ENCODE results near the gene XRCC1.
A peak's percentile ranks its signal among the peaks of the same experiment; 100 is the strongest.

XRCC1 gene

DNA sequence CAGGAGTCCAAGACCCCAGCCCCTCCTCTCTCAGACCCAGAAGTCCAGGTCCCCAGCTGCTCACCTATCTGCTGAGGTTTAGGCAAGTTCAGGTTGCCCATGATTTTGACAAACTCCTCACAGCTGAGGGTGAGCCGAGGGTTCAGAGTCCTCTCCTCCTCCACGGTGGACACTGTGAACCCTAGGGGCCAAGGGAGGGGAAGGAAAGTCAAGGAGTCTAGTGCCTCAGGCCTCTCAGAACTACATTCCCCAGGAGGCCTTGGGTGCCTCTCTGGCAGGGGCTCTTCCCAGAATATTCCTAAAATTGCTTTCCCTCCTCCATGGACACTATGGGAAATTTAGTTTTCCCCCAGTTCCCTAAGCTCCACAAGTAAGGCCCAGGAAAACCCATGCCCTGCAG is 67.4 kb downstream of the XRCC1 start:
- TF ChIP-seq, protein P1, sequence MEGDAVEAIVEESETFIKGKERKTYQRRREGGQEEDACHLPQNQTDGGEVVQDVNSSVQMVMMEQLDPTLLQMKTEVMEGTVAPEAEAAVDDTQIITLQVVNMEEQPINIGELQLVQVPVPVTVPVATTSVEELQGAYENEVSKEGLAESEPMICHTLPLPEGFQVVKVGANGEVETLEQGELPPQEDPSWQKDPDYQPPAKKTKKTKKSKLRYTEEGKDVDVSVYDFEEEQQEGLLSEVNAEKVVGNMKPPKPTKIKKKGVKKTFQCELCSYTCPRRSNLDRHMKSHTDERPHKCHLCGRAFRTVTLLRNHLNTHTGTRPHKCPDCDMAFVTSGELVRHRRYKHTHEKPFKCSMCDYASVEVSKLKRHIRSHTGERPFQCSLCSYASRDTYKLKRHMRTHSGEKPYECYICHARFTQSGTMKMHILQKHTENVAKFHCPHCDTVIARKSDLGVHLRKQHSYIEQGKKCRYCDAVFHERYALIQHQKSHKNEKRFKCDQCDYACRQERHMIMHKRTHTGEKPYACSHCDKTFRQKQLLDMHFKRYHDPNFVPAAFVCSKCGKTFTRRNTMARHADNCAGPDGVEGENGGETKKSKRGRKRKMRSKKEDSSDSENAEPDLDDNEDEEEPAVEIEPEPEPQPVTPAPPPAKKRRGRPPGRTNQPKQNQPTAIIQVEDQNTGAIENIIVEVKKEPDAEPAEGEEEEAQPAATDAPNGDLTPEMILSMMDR (IDR thresholded peaks at IDR 0.05; ENCODE audit: low read depth, low read length) = no peak

DNA sequence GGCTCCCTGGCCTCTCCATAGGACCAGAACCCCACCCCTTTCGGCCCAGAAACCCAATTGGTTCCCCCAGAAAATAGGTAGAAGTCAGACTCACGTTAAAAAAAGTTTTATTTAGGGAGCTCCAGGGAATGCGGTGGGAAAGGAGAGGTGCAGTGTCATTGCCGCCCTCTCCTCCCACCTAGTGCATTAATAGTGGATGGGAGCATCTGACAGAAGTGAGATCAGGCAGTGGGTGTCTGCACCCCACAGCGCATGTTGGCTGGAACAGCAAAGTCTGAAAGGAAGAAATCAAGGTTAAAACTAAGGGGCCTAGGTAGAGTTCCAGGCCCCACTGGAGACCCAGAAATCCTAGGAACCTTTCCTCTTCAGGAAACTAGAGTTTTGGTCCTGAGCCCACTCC is 68.7 kb downstream of the XRCC1 start:
- TF ChIP-seq, protein P1 (IDR thresholded peaks at IDR 0.05; ENCODE audit: low read depth, low read length) = no peak
- no peak for DNase-seq (ENCODE audit: extremely low read depth, low read depth)

More for the DNA sequence above, 67.4 kb downstream of the XRCC1 start:
- DNase-seq (ENCODE audit: extremely low read depth, low read depth) = no peak

DNA sequence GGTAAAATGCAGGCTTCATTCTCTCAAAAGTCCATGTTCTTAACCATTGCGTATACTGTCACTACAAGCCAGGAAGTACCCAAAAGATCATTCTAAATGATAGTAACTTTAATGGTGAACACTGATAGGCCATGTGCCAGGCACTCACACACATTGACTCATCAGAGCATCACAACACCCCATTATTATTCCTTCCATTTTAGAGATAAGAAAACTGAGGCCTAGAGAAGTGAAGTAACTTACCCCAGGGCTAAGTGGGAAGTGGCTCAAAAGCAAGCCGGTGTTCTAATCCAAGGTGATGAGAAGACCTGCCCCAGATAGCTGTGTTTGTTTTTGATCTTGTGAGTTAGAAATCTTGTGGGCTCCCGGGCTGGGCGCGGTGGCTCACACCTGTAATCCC is 69.4 kb downstream of the XRCC1 start:
- TF ChIP-seq, protein P1 (IDR thresholded peaks at IDR 0.05; ENCODE audit: low read depth, low read length) = no peak
- DNase-seq (ENCODE audit: extremely low read depth, low read depth) = no peak

DNA sequence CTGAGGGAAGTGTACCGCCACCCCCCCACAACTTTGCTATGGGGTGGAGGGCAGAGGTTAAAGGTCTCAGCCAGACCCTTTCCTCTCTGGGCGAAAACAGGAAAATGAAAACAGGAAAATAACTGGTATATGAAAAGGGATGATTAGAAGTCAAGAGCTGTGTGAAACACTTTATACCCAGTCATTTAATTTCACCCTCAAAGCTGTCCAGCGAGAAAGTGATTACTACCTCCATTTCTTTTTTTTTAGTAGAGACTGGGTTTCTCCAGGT is 70.2 kb downstream of the XRCC1 start:
- no peak for DNase-seq (ENCODE audit: extremely low read depth, low read depth)
- TF ChIP-seq, protein P1 (IDR thresholded peaks at IDR 0.05; ENCODE audit: low read depth, low read length) = no peak

DNA sequence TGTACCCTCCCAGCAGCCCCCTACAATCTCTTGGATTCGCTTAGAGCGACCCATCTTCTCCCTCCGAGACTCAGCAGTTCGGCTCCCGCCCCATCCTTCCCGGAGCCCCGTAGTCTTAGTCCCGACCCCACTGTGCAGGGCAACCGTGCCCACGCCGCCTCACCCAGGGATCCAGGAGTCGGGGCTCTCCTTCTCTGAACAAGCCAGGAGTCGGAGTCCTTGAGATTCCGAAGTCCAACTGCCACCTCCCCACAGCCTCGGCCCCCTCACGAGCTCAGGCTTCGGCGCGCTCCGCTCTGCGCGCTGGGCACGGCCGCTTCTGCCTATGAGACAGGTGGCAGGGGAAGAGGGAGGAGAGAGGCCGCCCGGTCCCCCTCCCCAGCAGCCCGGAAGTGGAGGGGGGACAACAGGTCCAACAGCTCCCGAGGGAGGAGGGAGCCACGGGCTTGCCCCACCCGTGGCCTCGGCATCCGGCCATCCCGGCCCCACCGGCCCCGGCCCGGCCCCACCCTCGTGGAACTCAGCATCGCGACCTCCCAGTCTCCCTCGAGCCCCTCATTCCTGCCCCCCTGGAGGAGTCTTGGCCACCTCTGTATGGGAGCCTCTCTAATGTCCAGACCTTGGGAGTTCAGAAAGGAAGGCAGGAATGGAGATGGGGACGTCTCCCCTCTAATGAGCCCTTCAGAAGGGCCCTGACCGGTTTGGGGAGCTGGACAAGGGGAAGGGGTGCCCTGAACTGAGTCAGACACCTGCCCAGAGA is 70.7 kb downstream of the XRCC1 start, which contains the start of gene PHLDB3:
Gene PHLDB3, minus strand, starts transcription at position 321 of the 760 bp plus-strand sequence. CDS start 628 bp downstream, outside the sequence.
- TF ChIP-seq, protein P1 (IDR thresholded peaks at IDR 0.05; ENCODE audit: low read depth, low read length) = no peak
- no peak for DNase-seq (ENCODE audit: extremely low read depth, low read depth)

DNA sequence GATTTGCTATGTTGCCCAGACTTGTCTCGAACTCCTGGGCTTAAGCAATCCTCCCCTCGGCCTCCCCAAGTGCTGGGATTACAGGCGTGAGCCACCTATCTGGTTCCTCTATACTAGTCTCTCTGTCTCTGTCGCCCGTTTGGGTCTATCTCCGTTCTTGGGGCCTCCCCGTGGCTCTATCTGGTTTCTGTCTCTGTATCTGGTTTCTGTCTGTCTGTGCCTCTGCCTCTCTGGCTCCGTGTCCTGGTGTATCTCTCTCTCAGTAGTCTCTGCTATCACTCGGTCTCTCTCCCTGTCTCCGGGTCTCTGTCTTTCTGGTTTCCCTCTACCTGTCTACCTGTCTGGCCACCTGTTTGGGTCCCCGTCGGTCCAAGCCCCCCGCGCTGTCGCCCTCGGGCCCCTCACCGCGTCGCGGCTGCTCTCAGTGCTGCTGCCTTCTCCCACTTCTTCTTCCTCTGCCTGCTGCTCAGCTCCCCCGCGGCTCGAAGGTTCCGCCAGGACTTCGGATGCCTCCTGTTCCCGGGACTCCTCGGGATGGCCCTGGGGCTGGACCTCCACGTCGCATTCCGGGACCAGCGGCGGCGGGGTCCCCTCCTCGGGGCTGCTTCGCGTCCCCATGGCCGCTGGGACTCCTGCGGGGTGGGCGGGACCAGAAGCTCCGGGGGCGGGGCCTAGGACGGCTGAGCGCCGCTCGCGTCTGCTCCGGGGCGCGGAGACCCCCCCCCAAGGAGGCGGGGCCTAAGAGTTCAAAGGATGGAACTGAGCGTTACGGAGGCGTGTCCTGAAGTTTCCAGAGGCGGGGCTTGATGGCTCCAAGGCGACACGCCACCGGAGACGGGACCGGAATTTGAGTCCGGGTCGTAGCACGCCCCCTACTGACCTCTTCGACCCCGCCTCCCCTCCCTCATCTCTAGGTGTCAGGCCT is 71.6 kb downstream of the XRCC1 start:
- DNase-seq (ENCODE audit: extremely low read depth, low read depth) = peak; percentile 75
- TF ChIP-seq, protein P1 (IDR thresholded peaks at IDR 0.05; ENCODE audit: low read depth, low read length) = peak; percentile 5; the same call in 1 of the 2 replicates

Measured in AG09319 (cell line).